DND-41 (cell line): ENCODE results near the gene WEE1.

ENCODE experiments used
- ATAC-seq: fragments of 200-7000 bp; cut with Tn5 transposase; 3 replicates; pipeline ENCODE4 v1.9.1; 2021; ENCODE audit warnings: low read depth; ENCODE audit not compliant: insufficient read depth
- DNase-seq: peaks from one replicate; pipeline ENCODE4 v3.0.0-alpha.2; 2020
- H2AFZ ChIP-seq: 2 replicates; pipeline ENCODE4 v1.6.0; 2012; ENCODE audit warnings: low read depth, low read length
- H3K27ac ChIP-seq: 2 replicates; pipeline ENCODE4 v1.5.1; 2012; ENCODE audit warnings: low read length, inconsistent platforms
- H3K27me3 ChIP-seq: fragments of 200-600 bp; sonication (generic); 2 replicates; pipeline ENCODE4 v1.6.0; 2012; ENCODE audit warnings: low read length, mild to moderate bottlenecking, inconsistent platforms; ENCODE audit not compliant: insufficient read depth, poor library complexity
- H3K36me3 ChIP-seq: 2 replicates; pipeline ENCODE4 v1.5.1; 2012; ENCODE audit warnings: low read length, inconsistent platforms; ENCODE audit not compliant: insufficient read depth
- H3K4me1 ChIP-seq: 2 replicates; pipeline ENCODE4 v1.5.1; 2012; ENCODE audit warnings: mild to moderate bottlenecking, low read length; ENCODE audit not compliant: insufficient read depth
- H3K4me2 ChIP-seq: 2 replicates; pipeline ENCODE4 v1.6.0; 2012; ENCODE audit warnings: mild to moderate bottlenecking, moderate library complexity, low read length, inconsistent platforms; ENCODE audit not compliant: insufficient read depth
- H3K4me3 ChIP-seq, 2 experiments: fragments of 200-600 bp in 1 of 2; shearing (Covaris generic) in 1 of 2; 2 replicates each; pipeline ENCODE4 v1.5.1; 2012 to 2016; ENCODE audit warnings: inconsistent platforms in 2 of 2, low read length in 2 of 2, mild to moderate bottlenecking in 2 of 2, low read depth in 1 of 2, moderate library complexity in 1 of 2
- H3K79me2 ChIP-seq: 2 replicates; pipeline ENCODE4 v1.6.0; 2012; ENCODE audit warnings: low read length, inconsistent platforms; ENCODE audit not compliant: insufficient read depth
- H3K9ac ChIP-seq: 2 replicates; pipeline ENCODE4 v1.6.0; 2012; ENCODE audit warnings: low read depth, mild to moderate bottlenecking, inconsistent platforms, low read length, moderate library complexity
- H3K9me3 ChIP-seq: 2 replicates; pipeline ENCODE4 v1.5.1; 2012; ENCODE audit warnings: low read length, moderate library complexity, mild to moderate bottlenecking, inconsistent platforms; ENCODE audit not compliant: insufficient read depth, severe bottlenecking
- H4K20me1 ChIP-seq: 2 replicates; pipeline ENCODE4 v1.6.0; 2012; ENCODE audit warnings: low read length; ENCODE audit not compliant: insufficient read depth
- CTCF ChIP-seq: IDR thresholded peaks from 2 replicates; pipeline ENCODE4 v1.5.1; 2012; ENCODE audit warnings: borderline replicate concordance, low read length, moderate library complexity, mild to moderate bottlenecking; ENCODE audit not compliant: poor library complexity, severe bottlenecking; ENCODE audit errors: extremely low read depth
- EZH2 ChIP-seq: IDR thresholded peaks from 3 replicates; pipeline ENCODE4 v1.6.1; 2012; ENCODE audit warnings: borderline replicate concordance, low read depth, mild to moderate bottlenecking, moderate library complexity, low read length, inconsistent platforms; ENCODE audit not compliant: severe bottlenecking

The WEE1 gene

GRCh38 chr11:9626496-9627394 is 53.3 kb downstream of the WEE1 start:
- no peak for ATAC-seq
- H3K4me2 ChIP-seq: no peak overlapping the region
- TF ChIP-seq CTCF: no peak
- no peak for TF ChIP-seq EZH2

GRCh38 chr11:9629064-9629463 is 55.6 kb downstream of the WEE1 start:
- TF ChIP-seq EZH2 (no peak), CTCF (no peak)
- ATAC-seq (no peak), DNase-seq (no peak)
- H2AFZ ChIP-seq: no peak overlapping the region
- H3K4me2 ChIP-seq: no peak overlapping the region
- H3K9me3 ChIP-seq: peaks cover 3% of the 10 kb centered on the region
- no peak overlapping the region for H3K4me3 ChIP-seq
- no peak overlapping the region for H3K27ac ChIP-seq
- no peaks in the 10 kb centered on the region for H3K36me3 ChIP-seq
- H3K27me3 ChIP-seq: no peaks in the 10 kb centered on the region
- no peaks in the 10 kb centered on the region for H3K4me1 ChIP-seq
- no peak overlapping the region for H3K9ac ChIP-seq
- H3K79me2 ChIP-seq: no peaks in the 10 kb centered on the region
- no peaks in the 10 kb centered on the region for H4K20me1 ChIP-seq

More at GRCh38 chr11:9626496-9627394, 53.3 kb downstream of the WEE1 start:
- H3K9ac ChIP-seq: no peak overlapping the region
- no peaks in the 10 kb centered on the region for H3K79me2 ChIP-seq
- no peaks in the 10 kb centered on the region for H4K20me1 ChIP-seq
- no peak overlapping the region for H2AFZ ChIP-seq
- H3K4me1 ChIP-seq: no peaks in the 10 kb centered on the region
- no peaks in the 10 kb centered on the region for H3K9me3 ChIP-seq
- H3K4me3 ChIP-seq: no peak overlapping the region
- H3K36me3 ChIP-seq: no peaks in the 10 kb centered on the region
- no peak overlapping the region for H3K27ac ChIP-seq
- H3K27me3 ChIP-seq: no peaks in the 10 kb centered on the region
- DNase-seq: no peak

- TF ChIP-seq CTCF (no peak), EZH2 (no peak)
- DNase-seq: no peak
- H2AFZ ChIP-seq: no peak overlapping the region
These were observed 60.2 kb downstream of the WEE1 start for GRCh38 chr11:9633679-9634078.

More at GRCh38 chr11:9633679-9634078, 60.2 kb downstream of the WEE1 start:
- no peaks in the 10 kb centered on the region for H3K27me3 ChIP-seq
- ATAC-seq: no peak
- no peaks in the 10 kb centered on the region for H3K79me2 ChIP-seq
- no peaks in the 10 kb centered on the region for H3K36me3 ChIP-seq
- H3K4me3 ChIP-seq: no peak overlapping the region
- no peaks in the 10 kb centered on the region for H4K20me1 ChIP-seq
- H3K4me2 ChIP-seq: no peak overlapping the region
- H3K9ac ChIP-seq: no peak overlapping the region
- H3K4me1 ChIP-seq: no peaks in the 10 kb centered on the region
- H3K27ac ChIP-seq: no peak overlapping the region
- H3K9me3 ChIP-seq: peaks cover 3% of the 10 kb centered on the region
